HG02943 (cell line): ENCODE results near the gene SLC49A3.
"Not testable (repeated sequence)": the region's sequence is repeated elsewhere in the genome, so short reads cannot be mapped to it uniquely, and the experiment has no call there.

Experiments used
- ATAC-seq: cut with Tn5 transposase; IDR thresholded peaks from one replicate; pipeline ENCODE4 v1.9.1; 2021; ENCODE audit warnings: mild to moderate bottlenecking, low read depth, moderate library complexity; ENCODE audit not compliant: unreplicated experiment

Gene SLC49A3

GRCh38 chr4:668219-668618, 20.7 kb downstream of the SLC49A3 start:
- not testable (repeated sequence) for ATAC-seq

- ATAC-seq, result no peak
These were observed 21.4 kb downstream of the SLC49A3 start for GRCh38 chr4:667545-667925.

GRCh38 chr4:666822-667544, 22.0 kb downstream of the SLC49A3 start:
- no peak for ATAC-seq

GRCh38 chr4:666436-666810, 22.5 kb downstream of the SLC49A3 start:
- ATAC-seq, result no peak

GRCh38 chr4:665751-666435, 23.1 kb downstream of the SLC49A3 start:
- ATAC-seq, result no peak

- no peak for ATAC-seq
These were observed 23.6 kb downstream of the SLC49A3 start for GRCh38 chr4:665381-665750.

GRCh38 chr4:664713-665231, 24.2 kb downstream of the SLC49A3 start:
- ATAC-seq, result no peak

GRCh38 chr4:663438-664428, 25.2 kb downstream of the SLC49A3 start:
- no peak for ATAC-seq

GRCh38 chr4:663046-663437, 25.9 kb downstream of the SLC49A3 start:
- no peak for ATAC-seq

- no peak for ATAC-seq
These were observed 26.8 kb downstream of the SLC49A3 start for GRCh38 chr4:661881-662761.

- no peak for ATAC-seq
These were observed 27.7 kb downstream of the SLC49A3 start for GRCh38 chr4:661231-661630.

- ATAC-seq, result no peak
These were observed 28.6 kb downstream of the SLC49A3 start for GRCh38 chr4:660401-660800.

GRCh38 chr4:659851-660250, 29.1 kb downstream of the SLC49A3 start:
- no peak for ATAC-seq

- no peak for ATAC-seq
These were observed 30.0 kb downstream of the SLC49A3 start for GRCh38 chr4:658681-659667.

GRCh38 chr4:657834-658667, 30.9 kb downstream of the SLC49A3 start:
- no peak for ATAC-seq

- no peak for ATAC-seq
These were observed 31.6 kb downstream of the SLC49A3 start for GRCh38 chr4:657338-657833.

GRCh38 chr4:656436-657337, 32.3 kb downstream of the SLC49A3 start:
- no peak for ATAC-seq
